IMR-90 (cell line): Measurements from ENCODE around the gene TGFBRAP1.

Experiments
- BHLHE40 ChIP-seq: fragments of 150-350 bp; IDR thresholded peaks from 2 replicates; pipeline ENCODE4 v1.6.1; 2016; ENCODE audit warnings: mild to moderate bottlenecking, low read depth, low read length
- CEBPB ChIP-seq: IDR thresholded peaks from 2 replicates; pipeline ENCODE4 v1.6.1; 2012; ENCODE audit warnings: low read depth, low read length, improper control_type of control experiment
- MAFK ChIP-seq: IDR thresholded peaks from 2 replicates; pipeline ENCODE4 v1.6.1; 2012; ENCODE audit warnings: low read depth, low read length, improper control_type of control experiment
- MAZ ChIP-seq: IDR thresholded peaks from 2 replicates; pipeline ENCODE4 v1.6.1; 2012; ENCODE audit warnings: low read depth, mild to moderate bottlenecking, low read length, improper control_type of control experiment, moderate library complexity, borderline replicate concordance
- MXI1 ChIP-seq: IDR thresholded peaks from 2 replicates; pipeline ENCODE4 v1.6.1; 2012; ENCODE audit warnings: low read depth, mild to moderate bottlenecking, low read length, moderate library complexity, borderline replicate concordance
- POLR2A ChIP-seq: IDR thresholded peaks from 2 replicates; pipeline ENCODE4 v1.6.1; 2012; ENCODE audit warnings: mild to moderate bottlenecking, low read depth, low read length
- RAD21 ChIP-seq: IDR thresholded peaks from 2 replicates; pipeline ENCODE4 v1.6.1; 2012; ENCODE audit warnings: low read length, improper control_type of control experiment
- RCOR1 ChIP-seq: IDR thresholded peaks from 2 replicates; pipeline ENCODE4 v1.6.1; 2012; ENCODE audit warnings: mild to moderate bottlenecking, low read length, improper control_type of control experiment; ENCODE audit not compliant: insufficient replicate concordance
- SMC3 ChIP-seq: fragments of 150-350 bp; IDR thresholded peaks from 2 replicates; pipeline ENCODE4 v1.6.1; 2016; ENCODE audit warnings: low read depth, mild to moderate bottlenecking, antibody characterized with exemption, low read length, moderate library complexity
- TF ChIP-seq, protein P1 (sequence below): conservative IDR thresholded peaks from 2 replicates; pipeline ENCODE4 v1.5.1; 2012; ENCODE audit warnings: mild to moderate bottlenecking, low read depth, low read length, improper control_type of control experiment
- TF ChIP-seq, protein P2 (sequence below): fragments of 150-350 bp; IDR thresholded peaks from 2 replicates; pipeline ENCODE4 v1.6.1; 2017; ENCODE audit warnings: mild to moderate bottlenecking, antibody characterized with exemption, low read length, low read depth
- TF ChIP-seq, protein P3 (sequence below): fragments of 150-350 bp; IDR thresholded peaks from 2 replicates; pipeline ENCODE4 v1.6.1; 2016; ENCODE audit warnings: low read depth, mild to moderate bottlenecking, low read length, moderate library complexity, borderline replicate concordance

GRCh38 chr2:105325389-105325963 is 4.1 kb downstream of the TGFBRAP1 start:
- TF ChIP-seq POLR2A (no peak), BHLHE40 (peak; percentile 52; the same call in 1 of the 2 replicates), SMC3 (no peak), RAD21 (no peak), RCOR1 (no peak), MAFK (no peak), CEBPB (no peak), MXI1 (no peak), MAZ (no peak)
- TF ChIP-seq, protein P1, sequence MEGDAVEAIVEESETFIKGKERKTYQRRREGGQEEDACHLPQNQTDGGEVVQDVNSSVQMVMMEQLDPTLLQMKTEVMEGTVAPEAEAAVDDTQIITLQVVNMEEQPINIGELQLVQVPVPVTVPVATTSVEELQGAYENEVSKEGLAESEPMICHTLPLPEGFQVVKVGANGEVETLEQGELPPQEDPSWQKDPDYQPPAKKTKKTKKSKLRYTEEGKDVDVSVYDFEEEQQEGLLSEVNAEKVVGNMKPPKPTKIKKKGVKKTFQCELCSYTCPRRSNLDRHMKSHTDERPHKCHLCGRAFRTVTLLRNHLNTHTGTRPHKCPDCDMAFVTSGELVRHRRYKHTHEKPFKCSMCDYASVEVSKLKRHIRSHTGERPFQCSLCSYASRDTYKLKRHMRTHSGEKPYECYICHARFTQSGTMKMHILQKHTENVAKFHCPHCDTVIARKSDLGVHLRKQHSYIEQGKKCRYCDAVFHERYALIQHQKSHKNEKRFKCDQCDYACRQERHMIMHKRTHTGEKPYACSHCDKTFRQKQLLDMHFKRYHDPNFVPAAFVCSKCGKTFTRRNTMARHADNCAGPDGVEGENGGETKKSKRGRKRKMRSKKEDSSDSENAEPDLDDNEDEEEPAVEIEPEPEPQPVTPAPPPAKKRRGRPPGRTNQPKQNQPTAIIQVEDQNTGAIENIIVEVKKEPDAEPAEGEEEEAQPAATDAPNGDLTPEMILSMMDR = no peak
- TF ChIP-seq, protein P2, sequence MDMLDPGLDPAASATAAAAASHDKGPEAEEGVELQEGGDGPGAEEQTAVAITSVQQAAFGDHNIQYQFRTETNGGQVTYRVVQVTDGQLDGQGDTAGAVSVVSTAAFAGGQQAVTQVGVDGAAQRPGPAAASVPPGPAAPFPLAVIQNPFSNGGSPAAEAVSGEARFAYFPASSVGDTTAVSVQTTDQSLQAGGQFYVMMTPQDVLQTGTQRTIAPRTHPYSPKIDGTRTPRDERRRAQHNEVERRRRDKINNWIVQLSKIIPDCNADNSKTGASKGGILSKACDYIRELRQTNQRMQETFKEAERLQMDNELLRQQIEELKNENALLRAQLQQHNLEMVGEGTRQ = no peak
- TF ChIP-seq, protein P3, sequence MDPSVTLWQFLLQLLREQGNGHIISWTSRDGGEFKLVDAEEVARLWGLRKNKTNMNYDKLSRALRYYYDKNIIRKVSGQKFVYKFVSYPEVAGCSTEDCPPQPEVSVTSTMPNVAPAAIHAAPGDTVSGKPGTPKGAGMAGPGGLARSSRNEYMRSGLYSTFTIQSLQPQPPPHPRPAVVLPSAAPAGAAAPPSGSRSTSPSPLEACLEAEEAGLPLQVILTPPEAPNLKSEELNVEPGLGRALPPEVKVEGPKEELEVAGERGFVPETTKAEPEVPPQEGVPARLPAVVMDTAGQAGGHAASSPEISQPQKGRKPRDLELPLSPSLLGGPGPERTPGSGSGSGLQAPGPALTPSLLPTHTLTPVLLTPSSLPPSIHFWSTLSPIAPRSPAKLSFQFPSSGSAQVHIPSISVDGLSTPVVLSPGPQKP = no peak
